Measurements from ENCODE around the gene AGTRAP.

DNA sequence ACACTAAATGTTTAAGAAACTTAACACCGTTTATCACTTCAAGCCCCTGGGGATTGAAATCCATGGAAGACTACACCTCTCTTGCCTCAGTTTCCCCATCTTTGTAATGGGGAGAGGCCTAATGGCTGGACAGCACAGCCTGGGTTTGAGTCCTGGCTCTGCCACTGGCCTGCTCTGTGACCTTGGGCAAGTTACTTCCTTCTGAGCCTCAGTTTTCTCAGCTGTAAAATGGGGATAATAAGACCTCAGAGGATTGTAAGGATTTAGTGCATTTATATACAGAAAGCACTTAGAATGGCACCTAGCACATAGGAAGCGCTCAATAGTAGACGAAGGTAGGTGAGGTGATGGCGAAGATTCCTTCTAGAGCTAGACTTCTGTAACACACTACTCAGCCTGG is 5.5 kb downstream of the AGTRAP start:
- TF ChIP-seq ELK4 (IDR thresholded peaks at IDR 0.05; ENCODE audit: borderline replicate concordance, low read depth, low read length) (no peak), ZNF366 (tag by site-specific recombination; conservative IDR thresholded peaks at IDR 0.05) (no peak), ZNF621 (tag by site-specific recombination; IDR thresholded peaks at IDR 0.05) (no peak), CTCF (tag by site-specific recombination; IDR thresholded peaks at IDR 0.05) (no peak), ZNF664 (tag by site-specific recombination; IDR thresholded peaks at IDR 0.05) (no peak), KLF9 (tag by site-specific recombination; IDR thresholded peaks at IDR 0.05; ENCODE audit: low read depth) (no peak), ZNF677 (tag by site-specific recombination; IDR thresholded peaks at IDR 0.05) (no peak), ZNF121 (tag by site-specific recombination; IDR thresholded peaks at IDR 0.05) (no peak), ZBTB17 (tag by site-specific recombination; IDR thresholded peaks at IDR 0.05) (no peak), ZSCAN18 (tag by site-specific recombination; IDR thresholded peaks at IDR 0.05) (no peak), ZNF138 (tag by site-specific recombination; IDR thresholded peaks at IDR 0.05; ENCODE audit: borderline replicate concordance) (no peak), ZNF341 (tag by site-specific recombination; IDR thresholded peaks at IDR 0.05; ENCODE audit: low read depth) (no peak), MYNN (tag by site-specific recombination; IDR thresholded peaks at IDR 0.05; ENCODE audit: borderline replicate concordance) (no peak), ZNF112 (tag by site-specific recombination; IDR thresholded peaks at IDR 0.05) (no peak)
